ENCODE results near the gene CDC123. TPM values are rescaled to one million over a fixed set of nuclear protein-coding genes. Genes with fewer than 3 reads are reported as not detected.
A peak's percentile ranks its signal among the peaks of the same experiment; 100 is the strongest.

Gene CDC123
- total RNA-seq, 4 donors from 2014 or later, result 47.8 to 80.8 (median 53.6) TPM

DNA sequence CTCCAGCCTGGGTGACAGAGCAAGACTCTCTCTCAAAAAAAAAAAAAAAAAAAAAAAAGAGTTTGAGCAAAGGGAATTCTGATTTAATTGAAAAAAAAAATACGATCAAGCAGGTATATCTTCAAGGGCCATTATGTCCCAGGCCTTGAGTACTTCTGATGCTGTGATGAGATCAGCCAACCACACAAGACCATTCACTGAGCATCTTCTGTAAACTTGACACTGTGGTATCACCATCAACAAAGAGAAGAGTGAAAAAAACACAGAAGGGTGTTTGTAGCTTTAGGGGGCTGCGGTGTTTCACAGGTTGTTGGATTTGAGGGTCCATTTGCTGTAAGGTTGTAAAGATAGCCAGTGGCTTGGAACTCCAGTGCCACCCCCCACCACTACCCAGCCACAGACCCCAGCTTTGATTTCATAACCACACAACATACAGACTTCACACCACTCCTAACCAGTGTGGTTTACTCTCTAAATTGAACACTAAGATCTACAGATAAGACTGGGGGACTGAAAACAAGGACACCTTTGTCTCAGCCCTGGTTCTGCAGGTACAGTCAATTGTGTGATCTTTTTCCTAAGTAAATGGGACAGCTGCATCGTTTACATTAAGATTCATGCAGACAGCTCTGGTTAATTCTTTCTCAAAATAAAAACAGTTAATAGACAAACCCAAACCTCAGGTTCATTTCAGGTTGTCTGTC, 66.4 kb downstream of the CDC123 start:
- WGBS, 2 donors (ENCODE audit: low coverage in 1 of 2), result 65 to 76% methylated on average over 3 of the region's 3 CpGs
- TF ChIP-seq CTCF (IDR thresholded peaks at IDR 0.05) (no peak), POLR2A (IDR thresholded peaks at IDR 0.05) (no peak), EP300 (IDR thresholded peaks at IDR 0.05; ENCODE audit: low read depth) (no peak), POLR2AphosphoS5 (IDR thresholded peaks at IDR 0.05) (no peak)
- Histone ChIP-seq H3K9me3 (no peaks in the 10 kb centered on the region), H3K4me1 (peaks cover 3 to 26% (median 13%) of the 10 kb centered on the region in 4 donors), H3K36me3 (no peaks in the 10 kb centered on the region), H3K27ac (no peak overlapping the region), H3K4me3 (no peak overlapping the region), H3K27me3 (no peaks in the 10 kb centered on the region)
- intact Hi-C loops (cut with DNase I; ENCODE audit: low total_unique reads) (no loop called here), in situ Hi-C loops (cut with MboI; ENCODE audit: low pct_ligation_motif_present in 1 of 4, low pct_unique_long_range_greater_than_20kb in 1 of 4, low sequenced_read_pairs in 3 of 4) (loop anchor here (5.0 to 25.0 kb wide), 8 partner anchors 225 to 825 kb away; no protein-coding TSS in a partner anchor)
- no peak for DNase-seq

- H3K4me3 ChIP-seq, result peak overlapping the region in 3 of 4 donors; percentile 19 to 56 (median 30)
- peak; percentile 77 to 82 (median 80) for TF ChIP-seq CTCF (IDR thresholded peaks at IDR 0.05)
- no peak for TF ChIP-seq EP300 (IDR thresholded peaks at IDR 0.05; ENCODE audit: low read depth)
- no peak for TF ChIP-seq POLR2A (IDR thresholded peaks at IDR 0.05)
- TF ChIP-seq POLR2AphosphoS5 (IDR thresholded peaks at IDR 0.05), result peak in 2 of 3 donors; percentile 15 to 25
- in situ Hi-C loops (cut with MboI; ENCODE audit: low pct_ligation_motif_present in 1 of 4, low pct_unique_long_range_greater_than_20kb in 1 of 4, low sequenced_read_pairs in 3 of 4), result loop anchor here (5.0 to 25.0 kb wide), 8 partner anchors 223 to 823 kb away; no protein-coding TSS in a partner anchor
- peaks cover 3 to 26% (median 13%) of the 10 kb centered on the region in 4 donors for H3K4me1 ChIP-seq
- no peaks in the 10 kb centered on the region for H3K27me3 ChIP-seq
- DNase-seq, result peak; percentile 85
- no peaks in the 10 kb centered on the region for H3K36me3 ChIP-seq
- peak overlapping the region; percentile 69 to 79 (median 71) for H3K27ac ChIP-seq
- intact Hi-C loops (cut with DNase I; ENCODE audit: low total_unique reads), result loop anchor here (1.0 kb wide), 1 partner anchor 447 kb away; no protein-coding TSS in a partner anchor
- no peaks in the 10 kb centered on the region for H3K9me3 ChIP-seq
- WGBS, 2 donors (ENCODE audit: low coverage in 1 of 2), result 26% methylated on average over 10 to 30 of the region's 31 CpGs
Measured at GRCh38 chr10:12264204-12264940, 68.4 kb downstream of the CDC123 start.

- no peak for DNase-seq
- intact Hi-C loops (cut with DNase I; ENCODE audit: low total_unique reads), result no loop called here
Measured at GRCh38 chr10:12269056-12269455, 73.1 kb downstream of the CDC123 start.

More at GRCh38 chr10:12269056-12269455, 73.1 kb downstream of the CDC123 start:
- Histone ChIP-seq H3K9me3 (no peaks in the 10 kb centered on the region), H3K36me3 (no peaks in the 10 kb centered on the region), H3K27me3 (no peaks in the 10 kb centered on the region), H3K27ac (no peak overlapping the region), H3K4me3 (no peak overlapping the region), H3K4me1 (peaks cover 10 to 37% (median 13%) of the 10 kb centered on the region in 4 donors)
- TF ChIP-seq POLR2AphosphoS5 (IDR thresholded peaks at IDR 0.05) (no peak), POLR2A (IDR thresholded peaks at IDR 0.05) (no peak), CTCF (IDR thresholded peaks at IDR 0.05) (no peak)
- in situ Hi-C loops (cut with MboI; ENCODE audit: low pct_ligation_motif_present in 1 of 4, low pct_unique_long_range_greater_than_20kb in 1 of 4, low sequenced_read_pairs in 3 of 4), result loop anchor here (10.0 to 25.0 kb wide), 6 partner anchors 218 to 818 kb away; no protein-coding TSS in a partner anchor
- WGBS, 2 donors (ENCODE audit: low coverage in 1 of 2), result 77 to 88% methylated on average over 2 of the region's 2 CpGs
